Spinal cord (tissue), 10 donors: ENCODE results near the gene PLCG2. TPM values are rescaled to one million over a fixed set of nuclear protein-coding genes. Genes with fewer than 3 reads are reported as not detected.
"Not testable (repeated sequence)": the region's sequence is repeated elsewhere in the genome, so short reads cannot be mapped to it uniquely, and the experiment has no call there.

Source experiments
- DNase-seq, 6 donors: peaks; one replicate each; pipeline versions ENCODE4 v3.0.0 to v3.0.0-alpha.2; 2013 to 2015; ENCODE audit warnings: low spot score in 6 of 6, low read depth in 4 of 6
- H3K27ac ChIP-seq: one replicate; pipeline ENCODE4 v1.5.1; 2013; ENCODE audit warnings: low read depth, low read length, control low read depth
- H3K27me3 ChIP-seq: one replicate; pipeline ENCODE4 v1.6.1; 2013; ENCODE audit warnings: low read length; ENCODE audit not compliant: control insufficient read depth, insufficient read depth
- H3K36me3 ChIP-seq: one replicate; pipeline ENCODE4 v1.6.1; 2013; ENCODE audit warnings: low read length; ENCODE audit not compliant: control insufficient read depth, insufficient read depth
- H3K4me1 ChIP-seq: one replicate; pipeline ENCODE4 v1.6.1; 2013; ENCODE audit warnings: low read length; ENCODE audit not compliant: control insufficient read depth, insufficient read depth
- H3K4me3 ChIP-seq: one replicate; pipeline ENCODE4 v1.5.1; 2013; ENCODE audit warnings: low read depth, low read length, control low read depth
- H3K9me3 ChIP-seq: one replicate; pipeline ENCODE4 v1.6.1; 2013; ENCODE audit warnings: low read length; ENCODE audit not compliant: control insufficient read depth, insufficient read depth
- WGBS: methylation state at CpG from one replicate; pipeline ENCODE4 v1.1.5; 2013; ENCODE audit warnings: missing lambda C conversion rate; ENCODE audit not compliant: insufficient coverage; 5-methylcytosine and 5-hydroxymethylcytosine counted together
- polyA plus RNA-seq, 2 donors: library from polyadenylated mRNA; unstranded; fragments of 120-200 nt; gene quantifications; one replicate each; pipeline ENCODE4 v1.2.1, GENCODE V29; 2013; ENCODE audit not compliant: insufficient read length in 2 of 2
- total RNA-seq, 2 donors: library from RNA; depleted of rRNA in 1 of 2; stranded (reverse); fragments of 120-200 nt in 1 of 2; fragments of >200 nt in 1 of 2; gene quantifications; one replicate each; pipeline versions ENCODE4 v1.2.3 to v1.2.4, GENCODE V29; 2013 to 2014
- donor health status: healthy.

Gene PLCG2
- total and polyA plus RNA-seq, 4 donors: 7.3 to 13.6 (median 8.0) TPM

DNA sequence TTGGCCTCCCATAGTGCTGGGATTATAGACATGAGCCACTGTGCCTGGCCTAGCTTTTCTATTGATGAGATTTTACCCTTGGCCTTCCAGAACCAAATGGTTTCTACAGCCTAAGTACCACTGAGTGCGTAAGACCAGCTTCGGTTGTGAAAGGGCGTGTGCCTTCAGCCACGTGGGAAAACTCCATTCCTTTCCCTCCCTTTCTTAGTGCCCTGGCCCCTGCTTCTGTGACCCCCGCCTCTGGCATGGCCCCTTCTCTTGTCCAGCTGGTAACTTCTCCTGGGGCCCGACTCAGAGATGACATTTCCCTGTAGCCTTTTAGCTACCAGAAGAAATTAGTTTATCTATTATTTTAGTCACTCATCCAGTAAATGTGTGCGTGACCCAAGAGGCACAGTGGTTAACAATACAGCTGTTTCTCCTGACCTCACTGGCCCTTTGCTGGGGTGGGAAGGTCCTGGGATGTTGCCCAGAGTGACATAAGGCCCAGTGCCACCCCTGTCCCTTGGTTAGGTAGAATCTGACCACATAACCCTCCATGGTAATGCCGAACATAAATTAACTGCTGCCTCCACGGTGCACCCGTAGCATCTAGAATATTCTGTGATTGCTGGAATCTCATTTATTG, 97.3 kb downstream of the PLCG2 start:
- 88% methylated on average over 7 of the region's 10 CpGs for WGBS
- DNase-seq: no peak
- Histone ChIP-seq H3K9me3 (no peaks in the 10 kb centered on the region), H3K4me1 (no peaks in the 10 kb centered on the region), H3K4me3 (no peak overlapping the region), H3K27ac (no peak overlapping the region), H3K36me3 (no peaks in the 10 kb centered on the region), H3K27me3 (no peaks in the 10 kb centered on the region)

DNA sequence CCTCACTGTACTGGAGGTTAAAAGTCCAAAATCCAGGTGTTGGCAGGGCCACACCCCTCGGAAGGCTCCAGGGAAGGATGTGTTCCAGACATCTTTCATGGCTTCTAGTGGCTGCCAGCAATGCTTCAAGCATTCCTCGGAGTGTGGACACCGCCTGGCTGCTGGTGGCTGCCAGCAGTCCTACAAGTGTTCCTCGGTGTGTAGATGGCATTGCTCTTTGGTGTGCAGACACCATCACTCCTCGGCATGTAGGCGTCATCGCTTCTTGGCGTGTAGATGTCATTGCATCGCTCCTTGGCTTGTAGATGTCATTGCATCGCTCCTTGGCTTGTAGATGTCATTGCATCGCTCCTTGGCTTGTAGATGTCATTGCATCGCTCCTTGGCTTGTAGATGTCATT, 98.4 kb downstream of the PLCG2 start:
- H3K27me3 ChIP-seq, H3K27ac ChIP-seq, H3K4me1 ChIP-seq, H3K36me3 ChIP-seq, DNase-seq, H3K4me3 ChIP-seq, H3K9me3 ChIP-seq: not testable (repeated sequence)
- 96% methylated on average over 11 of the region's 12 CpGs for WGBS

DNA sequence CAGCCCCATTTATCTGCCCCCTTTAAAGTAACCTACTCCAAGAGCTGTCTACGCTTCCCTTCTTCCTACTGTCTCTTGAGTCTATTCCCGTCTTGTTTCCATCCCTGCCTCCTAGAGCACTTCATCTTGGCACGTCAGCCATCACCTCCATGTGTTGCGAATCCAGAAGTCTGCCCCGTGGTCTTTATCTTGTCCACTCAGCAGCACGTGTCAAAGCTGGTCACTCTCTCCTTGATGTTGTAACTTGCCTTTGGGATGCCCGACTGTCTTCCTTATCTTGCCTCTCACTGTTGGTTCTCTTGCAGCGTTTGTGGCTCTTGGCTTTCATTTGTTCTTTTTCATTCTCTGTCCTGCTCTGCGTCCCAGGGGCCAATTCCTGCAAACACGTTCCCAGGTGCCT, 99.4 kb downstream of the PLCG2 start:
- WGBS: 89% methylated on average over 10 of the region's 10 CpGs

DNA sequence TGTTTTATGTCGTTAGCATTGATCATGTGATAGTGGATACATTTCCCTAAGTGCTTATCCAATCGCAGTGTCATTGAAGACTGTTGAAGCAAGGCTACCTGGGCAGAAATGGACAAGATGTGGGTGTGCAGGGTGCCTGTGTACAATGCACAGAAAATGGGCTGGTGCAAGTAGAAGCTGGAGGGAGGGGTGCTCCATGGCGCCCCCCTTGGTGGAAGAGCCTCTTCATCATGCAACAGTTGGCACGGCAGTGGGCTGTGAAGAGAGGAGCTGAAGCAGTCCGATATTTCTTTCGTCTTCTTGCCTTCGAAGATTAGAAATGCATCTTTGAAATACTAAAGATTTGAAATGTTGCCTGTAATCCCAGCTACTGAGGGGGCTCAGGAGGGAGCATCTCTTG, 100.5 kb downstream of the PLCG2 start:
- DNase-seq: no peak
- Histone ChIP-seq H3K27me3 (no peaks in the 10 kb centered on the region), H3K4me1 (no peaks in the 10 kb centered on the region), H3K9me3 (no peaks in the 10 kb centered on the region), H3K36me3 (no peaks in the 10 kb centered on the region), H3K27ac (no peak overlapping the region), H3K4me3 (no peak overlapping the region)
- 75% methylated on average over 7 of the region's 7 CpGs for WGBS

More for the DNA sequence above, 99.4 kb downstream of the PLCG2 start:
- H3K4me1 ChIP-seq: no peaks in the 10 kb centered on the region
- no peak overlapping the region for H3K4me3 ChIP-seq
- H3K36me3 ChIP-seq: no peaks in the 10 kb centered on the region
- H3K27ac ChIP-seq: no peak overlapping the region
- no peaks in the 10 kb centered on the region for H3K27me3 ChIP-seq
- no peaks in the 10 kb centered on the region for H3K9me3 ChIP-seq
- DNase-seq: no peak

DNA sequence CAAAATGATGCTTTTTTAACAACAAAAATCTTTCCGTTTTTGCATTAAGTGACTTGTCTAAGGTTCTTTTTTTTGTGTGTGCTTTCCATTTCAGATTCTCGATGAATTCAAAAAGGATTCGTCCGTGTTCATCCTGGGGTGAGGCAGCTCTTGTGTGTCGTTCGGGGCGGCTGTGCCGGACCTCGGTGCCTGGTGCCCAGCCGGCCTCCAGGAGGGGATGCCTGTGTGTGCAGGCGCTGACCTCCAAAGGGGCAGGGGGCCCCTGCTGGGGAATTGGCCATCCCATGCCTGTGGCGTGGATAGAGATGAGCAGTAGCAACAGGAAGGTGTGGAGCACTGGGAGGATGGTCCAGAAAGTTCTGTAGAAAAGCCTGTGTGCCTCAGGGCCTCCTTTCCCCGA, 101.7 kb downstream of the PLCG2 start:
- WGBS: 84% methylated on average over 12 of the region's 13 CpGs
- H3K4me3 ChIP-seq: no peak overlapping the region

DNA sequence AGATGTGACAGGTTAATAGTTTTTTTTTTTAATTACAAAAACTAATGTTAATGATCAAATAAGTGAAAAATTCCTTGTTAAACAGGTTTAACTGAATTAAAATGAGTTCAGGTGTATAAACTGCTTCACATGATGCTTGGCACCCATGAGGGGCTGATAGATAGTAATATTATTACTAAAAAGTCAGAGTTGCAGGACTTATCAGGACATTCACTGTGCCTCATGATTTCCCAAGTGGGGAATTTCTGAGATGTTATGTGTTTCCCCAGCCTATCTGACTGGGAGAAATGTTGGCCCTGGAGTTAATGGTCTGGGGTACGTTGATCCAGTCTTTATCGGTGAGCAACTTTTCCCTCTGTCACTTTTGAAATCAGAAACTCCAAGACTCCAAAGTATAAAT, 102.1 kb downstream of the PLCG2 start:
- DNase-seq: no peak
- WGBS: no CpG with 5 or more reads among the region's 2 CpGs
- no peaks in the 10 kb centered on the region for H3K4me1 ChIP-seq
- H3K27me3 ChIP-seq: no peaks in the 10 kb centered on the region
- H3K9me3 ChIP-seq: no peaks in the 10 kb centered on the region
- H3K27ac ChIP-seq: no peak overlapping the region
- H3K4me3 ChIP-seq: no peak overlapping the region
- no peaks in the 10 kb centered on the region for H3K36me3 ChIP-seq

More for the DNA sequence above, 101.7 kb downstream of the PLCG2 start:
- no peak for DNase-seq
- H3K27me3 ChIP-seq: no peaks in the 10 kb centered on the region
- no peaks in the 10 kb centered on the region for H3K4me1 ChIP-seq
- H3K9me3 ChIP-seq: no peaks in the 10 kb centered on the region
- no peaks in the 10 kb centered on the region for H3K36me3 ChIP-seq
- H3K27ac ChIP-seq: no peak overlapping the region

DNA sequence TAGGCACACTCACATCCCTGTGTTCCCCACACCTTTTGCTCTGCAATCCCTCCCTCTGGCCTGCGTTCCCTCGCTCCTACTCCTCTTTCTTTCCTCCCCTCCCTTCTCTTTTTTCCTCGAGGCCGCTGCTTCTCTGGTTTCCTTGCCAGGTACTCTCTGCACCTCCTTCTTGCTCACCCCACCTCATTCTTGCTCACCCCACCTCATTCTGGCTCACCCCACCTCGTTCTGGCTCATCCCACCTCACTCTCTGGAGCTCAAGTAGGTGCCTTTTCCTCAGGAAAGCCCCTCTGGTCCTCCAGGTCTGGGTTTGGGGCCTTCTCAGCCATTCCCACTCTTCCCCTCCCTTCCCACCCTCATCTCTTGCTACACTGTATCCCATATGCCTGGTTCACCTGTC, 103.5 kb downstream of the PLCG2 start:
- no peaks in the 10 kb centered on the region for H3K4me1 ChIP-seq
- no peak overlapping the region for H3K27ac ChIP-seq
- DNase-seq: no peak
- no peaks in the 10 kb centered on the region for H3K9me3 ChIP-seq
- no peaks in the 10 kb centered on the region for H3K27me3 ChIP-seq
- WGBS: 83% methylated on average over 5 of the region's 5 CpGs
- no peak overlapping the region for H3K4me3 ChIP-seq
- no peaks in the 10 kb centered on the region for H3K36me3 ChIP-seq

DNA sequence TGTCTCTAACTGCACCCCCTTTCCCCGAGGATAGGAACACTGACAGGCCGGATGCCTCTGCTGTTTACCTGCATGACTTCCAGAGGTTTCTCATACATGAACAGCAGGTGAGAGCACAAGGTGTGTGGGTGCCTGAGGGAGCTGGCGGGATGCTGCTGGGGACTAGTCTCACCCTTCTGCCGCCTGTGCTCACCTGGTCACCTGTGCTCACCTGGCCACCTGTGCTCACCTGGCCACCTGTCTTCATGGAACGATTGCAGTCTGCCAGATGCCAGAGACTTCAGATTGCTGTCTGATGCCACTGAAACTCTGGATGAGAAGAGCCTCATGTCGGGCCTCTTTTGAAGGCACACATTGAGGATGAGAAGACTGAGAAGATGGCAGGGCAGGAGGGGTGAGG, 104.1 kb downstream of the PLCG2 start:
- no peaks in the 10 kb centered on the region for H3K9me3 ChIP-seq
- no peaks in the 10 kb centered on the region for H3K36me3 ChIP-seq
- H3K27me3 ChIP-seq: no peaks in the 10 kb centered on the region
- WGBS: 90% methylated on average over 6 of the region's 6 CpGs
- no peaks in the 10 kb centered on the region for H3K4me1 ChIP-seq
- DNase-seq: no peak
- no peak overlapping the region for H3K27ac ChIP-seq
- no peak overlapping the region for H3K4me3 ChIP-seq

DNA sequence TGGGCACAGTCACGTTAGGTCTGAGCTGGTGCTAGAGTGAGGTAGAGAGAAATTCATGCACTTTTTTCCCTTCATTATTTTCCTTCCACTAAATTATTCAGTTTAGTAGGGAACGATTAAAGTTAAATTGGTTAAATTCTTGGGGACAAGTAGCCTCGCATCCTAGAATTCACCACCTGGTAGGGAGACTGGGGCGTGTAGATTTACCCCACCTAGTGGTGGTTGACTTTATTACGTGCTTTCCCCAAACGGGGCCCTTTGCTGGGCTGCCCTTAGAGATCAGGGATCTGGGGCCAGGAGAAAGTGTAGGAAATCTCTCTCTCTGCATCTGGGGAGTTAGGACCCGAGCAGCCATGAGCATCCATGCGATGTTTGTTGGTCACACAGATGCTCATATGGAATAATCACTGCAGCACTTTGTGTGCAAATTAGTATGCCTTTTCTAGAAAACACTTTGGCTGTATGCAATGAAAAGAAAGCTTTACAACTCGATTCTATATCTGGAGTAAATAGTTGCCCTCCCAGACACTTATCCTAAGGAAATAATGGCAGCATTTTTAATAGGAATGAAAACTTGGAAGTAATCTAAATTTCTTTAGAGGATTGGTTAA, 107.0 kb downstream of the PLCG2 start:
- Histone ChIP-seq H3K4me3 (no peak overlapping the region), H3K36me3 (no peaks in the 10 kb centered on the region), H3K27ac (no peak overlapping the region), H3K27me3 (no peaks in the 10 kb centered on the region), H3K4me1 (no peaks in the 10 kb centered on the region), H3K9me3 (no peaks in the 10 kb centered on the region)
- DNase-seq: no peak
- WGBS: 0% methylated on average over 1 of the region's 9 CpGs
